DMS79 (cell line): ENCODE data around the gene SUDS3.
"Not testable (repeated sequence)": the region's sequence is repeated elsewhere in the genome, so short reads cannot be mapped to it uniquely, and the experiment has no call there.

ENCODE experiments used
- DNase-seq: peaks from one replicate; lab custom pipeline; 2025; lab: John Stamatoyannopoulos, UW

SUDS3 gene, protein sequence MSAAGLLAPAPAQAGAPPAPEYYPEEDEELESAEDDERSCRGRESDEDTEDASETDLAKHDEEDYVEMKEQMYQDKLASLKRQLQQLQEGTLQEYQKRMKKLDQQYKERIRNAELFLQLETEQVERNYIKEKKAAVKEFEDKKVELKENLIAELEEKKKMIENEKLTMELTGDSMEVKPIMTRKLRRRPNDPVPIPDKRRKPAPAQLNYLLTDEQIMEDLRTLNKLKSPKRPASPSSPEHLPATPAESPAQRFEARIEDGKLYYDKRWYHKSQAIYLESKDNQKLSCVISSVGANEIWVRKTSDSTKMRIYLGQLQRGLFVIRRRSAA

GRCh38 chr12:118376089-118377020 lies at the start of gene SUDS3:
TSS of gene SUDS3 (plus strand) at chr12:118376555. CDS start at chr12:118376692, 137 bp downstream.
- peak; percentile 76 for DNase-seq

DNA sequence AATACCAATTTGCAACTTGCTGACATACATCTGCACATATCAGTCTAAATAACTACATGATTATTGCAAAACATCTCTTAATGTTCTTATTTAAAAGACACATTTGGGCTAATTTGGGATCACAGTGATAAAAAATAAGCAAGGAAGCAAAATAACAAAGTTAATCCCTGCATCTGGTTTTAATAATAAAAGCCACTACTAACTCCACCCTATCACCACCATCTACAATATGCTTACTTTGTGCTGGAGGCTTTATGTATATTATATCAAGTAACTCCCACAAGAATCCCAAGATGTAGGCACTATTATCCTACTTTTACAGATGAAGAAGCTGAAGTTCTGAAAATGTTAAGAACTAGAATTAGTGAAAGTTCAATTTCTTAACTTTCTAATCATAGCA lies 49.4 kb upstream of the SUDS3 start:
- no peak for DNase-seq

- DNase-seq = no peak
Observed at GRCh38 chr12:118327391-118327790, 49.0 kb upstream of the SUDS3 start.

DNA sequence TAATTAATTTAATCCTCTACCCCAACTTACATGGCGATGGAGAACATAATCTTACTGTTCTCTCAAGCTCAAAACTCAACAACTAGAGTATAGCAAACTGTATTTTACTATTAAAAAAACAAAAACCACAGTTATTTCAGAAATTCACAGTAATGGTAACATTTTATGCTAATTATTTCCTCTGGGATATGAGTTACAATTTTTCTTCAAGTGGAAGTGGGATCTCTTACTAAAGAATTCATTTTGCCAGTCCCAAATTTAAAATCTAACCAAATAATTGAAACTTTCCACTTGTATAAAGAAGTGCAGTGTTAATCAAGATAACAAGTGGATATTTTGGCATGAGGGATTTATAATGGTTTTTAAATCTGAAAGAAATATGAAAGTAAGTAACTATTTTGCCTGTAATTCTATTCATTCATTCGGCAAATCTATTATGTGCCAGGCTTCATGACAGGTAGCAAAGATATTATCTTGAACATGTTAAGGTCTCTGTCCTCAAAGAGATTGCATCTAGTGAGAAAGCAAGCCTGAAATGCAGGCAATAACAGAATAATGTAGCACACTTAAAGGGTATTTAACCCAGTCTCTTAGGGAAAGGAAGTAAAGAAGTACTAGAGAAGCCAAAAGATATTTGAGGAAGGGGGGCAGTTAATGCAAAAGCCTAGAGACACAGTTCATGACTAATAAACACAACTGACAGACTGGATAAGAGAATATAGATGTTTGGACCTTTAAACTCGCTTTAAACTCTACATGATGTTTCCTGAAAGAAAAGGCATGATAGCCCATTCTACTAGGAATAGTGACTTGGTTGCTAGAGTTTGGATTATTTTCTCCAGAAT lies 47.6 kb upstream of the SUDS3 start:
- no peak for DNase-seq

DNA sequence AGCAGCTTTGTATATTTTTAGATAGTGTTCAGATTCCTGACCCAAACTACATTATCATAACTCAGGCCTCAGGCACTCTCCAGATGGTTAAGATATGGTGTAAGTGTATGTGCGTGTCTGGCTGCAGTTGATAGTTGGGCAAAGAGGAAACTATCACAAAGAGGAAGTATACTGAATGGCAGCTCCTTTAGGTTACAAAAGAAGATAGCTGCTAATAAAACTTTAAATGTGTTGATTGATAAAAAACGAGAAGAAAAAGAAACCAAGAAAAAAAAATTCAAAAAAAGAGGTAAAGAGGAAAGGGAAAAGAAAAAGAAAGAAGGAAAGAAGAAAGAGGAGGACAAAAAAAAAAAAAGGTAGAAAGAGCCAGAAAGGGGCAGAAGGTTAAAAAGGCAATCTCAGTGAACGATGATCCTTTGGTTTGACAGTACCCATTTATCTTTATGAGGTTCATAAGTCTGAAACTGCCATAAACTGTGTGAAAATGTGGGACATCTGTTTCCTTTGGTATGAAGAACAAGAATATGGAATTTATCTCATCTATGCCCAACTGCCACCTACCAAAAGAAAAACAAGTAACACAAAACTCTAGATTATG lies 45.8 kb upstream of the SUDS3 start:
- DNase-seq = no peak

- DNase-seq = no peak
Observed at GRCh38 chr12:118332511-118332910, 43.8 kb upstream of the SUDS3 start.

DNA sequence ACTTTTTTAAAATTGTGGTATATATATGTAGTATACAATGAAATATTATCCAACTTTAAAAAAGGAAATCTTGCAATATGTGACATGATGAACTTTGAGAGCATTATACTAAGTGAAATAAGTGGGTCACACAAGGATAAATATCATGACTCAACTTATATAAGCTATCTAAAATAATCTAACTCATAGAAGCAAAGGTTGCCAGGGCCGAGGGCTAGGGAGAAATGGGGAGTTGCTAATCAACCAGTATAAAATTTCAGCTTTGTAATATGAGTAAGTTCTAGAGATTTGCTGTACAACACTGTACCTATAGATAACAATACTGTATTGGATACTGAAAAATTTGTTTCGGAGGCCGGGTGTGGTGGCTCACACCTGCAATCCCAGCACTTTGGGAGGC lies 42.1 kb upstream of the SUDS3 start:
- no peak for DNase-seq

GRCh38 chr12:118334939-118335567 lies 41.3 kb upstream of the SUDS3 start:
- no peak for DNase-seq

GRCh38 chr12:118336123-118336522 lies 40.2 kb upstream of the SUDS3 start:
- no peak for DNase-seq

GRCh38 chr12:118337194-118337838 lies 39.0 kb upstream of the SUDS3 start:
- no peak for DNase-seq

DNA sequence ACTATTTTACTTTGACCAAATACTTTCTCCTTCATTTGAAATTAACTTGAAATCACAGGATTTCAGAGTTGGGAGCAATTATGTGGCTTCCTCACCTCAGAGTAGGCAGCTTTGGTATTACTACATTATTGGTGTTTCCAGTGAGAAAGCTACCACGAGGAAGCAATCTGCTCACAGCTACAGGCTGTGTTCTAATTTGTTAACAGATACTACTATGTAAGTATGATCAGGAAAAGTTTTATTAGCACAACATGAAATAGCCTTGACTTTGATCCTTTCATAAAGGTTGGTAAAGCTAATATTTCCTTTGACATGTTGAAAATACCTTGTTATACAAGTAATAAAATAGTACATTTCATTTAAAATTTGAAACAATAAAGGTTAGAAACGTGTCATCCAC lies 34.3 kb upstream of the SUDS3 start:
- DNase-seq = no peak

GRCh38 chr12:118344829-118345228 lies 31.5 kb upstream of the SUDS3 start:
- no peak for DNase-seq

GRCh38 chr12:118345355-118345754 lies 31.0 kb upstream of the SUDS3 start:
- no peak for DNase-seq

GRCh38 chr12:118346895-118347294 lies 29.5 kb upstream of the SUDS3 start:
- no peak for DNase-seq

DNA sequence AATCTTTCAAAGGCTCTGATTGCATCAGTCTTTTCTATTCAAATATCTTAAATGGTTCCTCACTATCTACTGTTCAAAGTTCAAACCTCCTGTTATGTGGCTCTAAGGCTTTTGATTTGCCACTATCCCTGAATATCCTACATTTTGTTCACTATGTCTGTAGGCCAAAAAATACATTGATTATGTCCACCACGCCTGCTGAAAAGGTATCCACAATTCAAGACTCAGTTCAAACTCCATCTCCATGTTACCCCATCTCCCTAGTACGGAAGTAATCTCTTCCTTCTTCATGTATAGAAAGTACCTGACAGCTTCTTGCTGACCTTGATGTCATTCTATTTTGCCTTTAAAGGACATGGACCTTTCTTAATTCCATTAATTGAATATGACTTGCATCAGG lies 28.4 kb upstream of the SUDS3 start:
- no peak for DNase-seq

DNA sequence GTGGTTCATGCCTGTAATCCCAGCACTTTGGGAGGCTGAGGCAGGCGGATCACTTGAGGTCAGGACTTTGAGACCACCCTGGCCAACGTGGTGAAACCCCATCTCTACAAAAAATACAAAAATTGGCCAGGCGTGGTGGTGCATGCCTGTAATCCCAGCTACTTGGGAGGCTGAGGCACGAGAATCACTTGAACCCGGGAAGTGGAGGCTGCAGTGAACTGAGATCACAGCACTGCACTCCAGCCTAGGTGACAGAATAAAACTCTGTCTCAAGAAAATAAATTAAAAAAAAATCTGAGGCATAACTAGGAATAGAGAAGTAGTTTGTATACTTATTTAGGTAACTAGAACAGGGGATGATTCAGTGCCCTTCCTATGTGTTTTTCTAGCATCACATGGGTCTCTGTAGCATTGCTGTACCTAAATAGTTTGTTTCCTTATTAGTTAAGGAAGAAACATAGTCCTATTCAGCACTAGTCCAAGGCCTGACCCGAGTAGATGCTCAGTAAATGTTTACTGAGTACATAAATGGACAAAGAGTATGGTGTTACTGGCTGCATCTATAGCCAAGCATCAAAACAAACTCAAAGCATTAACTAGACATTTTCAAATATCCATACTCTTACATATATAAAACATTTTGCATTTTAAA lies 25.3 kb upstream of the SUDS3 start:
- DNase-seq = no peak

DNA sequence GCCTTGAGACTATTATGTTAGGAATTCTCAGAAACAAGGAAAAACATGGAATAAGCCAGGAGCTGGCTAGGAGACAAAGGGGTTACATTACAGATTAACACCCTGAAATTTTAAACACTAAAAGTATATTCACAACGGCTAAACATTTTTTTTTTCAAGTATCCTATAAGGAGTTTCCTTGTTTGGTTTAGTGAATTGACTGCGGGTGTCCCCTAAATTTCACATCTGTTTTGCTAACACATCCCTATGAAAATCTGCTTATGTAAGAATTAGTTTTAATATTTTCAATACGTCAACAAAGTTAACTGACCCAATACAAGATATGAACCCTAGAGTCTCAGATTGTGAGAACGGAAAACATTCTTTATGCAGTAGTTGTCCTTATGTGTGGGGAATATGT lies 22.6 kb upstream of the SUDS3 start:
- DNase-seq = no peak

DNA sequence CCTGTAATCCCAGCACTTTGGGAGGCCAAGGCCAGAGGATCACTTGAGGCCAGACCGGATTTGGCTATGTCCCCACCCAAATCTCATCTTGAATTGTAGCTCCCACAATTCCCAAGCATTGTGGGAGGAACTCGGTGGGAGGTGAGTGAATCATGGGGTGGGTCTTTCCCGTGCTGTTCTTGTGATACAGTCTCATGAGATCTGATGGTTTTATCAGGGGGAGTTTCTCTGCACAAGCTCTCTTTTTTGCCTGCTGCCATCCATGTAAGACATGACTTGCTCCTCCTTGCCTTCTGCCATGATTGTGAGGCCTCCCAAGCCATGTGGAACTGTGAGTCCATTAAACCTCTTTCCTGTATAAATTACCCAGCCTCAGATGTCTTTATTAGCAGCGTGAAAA lies 21.9 kb upstream of the SUDS3 start:
- not testable (repeated sequence) for DNase-seq

- no peak for DNase-seq
Observed at GRCh38 chr12:118354903-118355302, 21.5 kb upstream of the SUDS3 start.

GRCh38 chr12:118355843-118356242 lies 20.5 kb upstream of the SUDS3 start:
- no peak for DNase-seq
